DND-41 (cell line): ENCODE data around the gene KNDC1.

Experiments used
- ATAC-seq: fragments of 200-7000 bp; cut with Tn5 transposase; 3 replicates; pipeline ENCODE4 v1.9.1; 2021; ENCODE audit warnings: low read depth; ENCODE audit not compliant: insufficient read depth
- DNase-seq: peaks from one replicate; pipeline ENCODE4 v3.0.0-alpha.2; 2020
- H2AFZ ChIP-seq: 2 replicates; pipeline ENCODE4 v1.6.0; 2012; ENCODE audit warnings: low read depth, low read length
- H3K27ac ChIP-seq: 2 replicates; pipeline ENCODE4 v1.5.1; 2012; ENCODE audit warnings: low read length, inconsistent platforms
- H3K27me3 ChIP-seq: fragments of 200-600 bp; sonication (generic); 2 replicates; pipeline ENCODE4 v1.6.0; 2012; ENCODE audit warnings: low read length, mild to moderate bottlenecking, inconsistent platforms; ENCODE audit not compliant: insufficient read depth, poor library complexity
- H3K36me3 ChIP-seq: 2 replicates; pipeline ENCODE4 v1.5.1; 2012; ENCODE audit warnings: low read length, inconsistent platforms; ENCODE audit not compliant: insufficient read depth
- H3K4me1 ChIP-seq: 2 replicates; pipeline ENCODE4 v1.5.1; 2012; ENCODE audit warnings: mild to moderate bottlenecking, low read length; ENCODE audit not compliant: insufficient read depth
- H3K4me2 ChIP-seq: 2 replicates; pipeline ENCODE4 v1.6.0; 2012; ENCODE audit warnings: mild to moderate bottlenecking, moderate library complexity, low read length, inconsistent platforms; ENCODE audit not compliant: insufficient read depth
- H3K4me3 ChIP-seq, 2 experiments: fragments of 200-600 bp in 1 of 2; shearing (Covaris generic) in 1 of 2; 2 replicates each; pipeline ENCODE4 v1.5.1; 2012 to 2016; ENCODE audit warnings: inconsistent platforms in 2 of 2, low read length in 2 of 2, mild to moderate bottlenecking in 2 of 2, low read depth in 1 of 2, moderate library complexity in 1 of 2
- H3K79me2 ChIP-seq: 2 replicates; pipeline ENCODE4 v1.6.0; 2012; ENCODE audit warnings: low read length, inconsistent platforms; ENCODE audit not compliant: insufficient read depth
- H3K9ac ChIP-seq: 2 replicates; pipeline ENCODE4 v1.6.0; 2012; ENCODE audit warnings: low read depth, mild to moderate bottlenecking, inconsistent platforms, low read length, moderate library complexity
- H3K9me3 ChIP-seq: 2 replicates; pipeline ENCODE4 v1.5.1; 2012; ENCODE audit warnings: low read length, moderate library complexity, mild to moderate bottlenecking, inconsistent platforms; ENCODE audit not compliant: insufficient read depth, severe bottlenecking
- H4K20me1 ChIP-seq: 2 replicates; pipeline ENCODE4 v1.6.0; 2012; ENCODE audit warnings: low read length; ENCODE audit not compliant: insufficient read depth
- CTCF ChIP-seq: IDR thresholded peaks from 2 replicates; pipeline ENCODE4 v1.5.1; 2012; ENCODE audit warnings: borderline replicate concordance, low read length, moderate library complexity, mild to moderate bottlenecking; ENCODE audit not compliant: poor library complexity, severe bottlenecking; ENCODE audit errors: extremely low read depth
- EZH2 ChIP-seq: IDR thresholded peaks from 3 replicates; pipeline ENCODE4 v1.6.1; 2012; ENCODE audit warnings: borderline replicate concordance, low read depth, mild to moderate bottlenecking, moderate library complexity, low read length, inconsistent platforms; ENCODE audit not compliant: severe bottlenecking

KNDC1 gene

GRCh38 chr10:133141144-133141957, 18.7 kb upstream of the KNDC1 start:
- ATAC-seq (no peak), DNase-seq (no peak)
- no peak overlapping the region for H3K4me3 ChIP-seq
- no peaks in the 10 kb centered on the region; the same call in 1 of the 2 replicates for H4K20me1 ChIP-seq
- H3K36me3 ChIP-seq = no peaks in the 10 kb centered on the region
- H3K27ac ChIP-seq = no peak overlapping the region
- H3K27me3 ChIP-seq = peaks cover 3% of the 10 kb centered on the region
- H3K9ac ChIP-seq = no peak overlapping the region
- H3K9me3 ChIP-seq = no peaks in the 10 kb centered on the region
- H3K79me2 ChIP-seq = no peaks in the 10 kb centered on the region
- H3K4me2 ChIP-seq = no peak overlapping the region
- TF ChIP-seq CTCF (no peak), EZH2 (no peak)
- no peaks in the 10 kb centered on the region for H3K4me1 ChIP-seq
- H2AFZ ChIP-seq = no peak overlapping the region

GRCh38 chr10:133141958-133142340, 18.1 kb upstream of the KNDC1 start:
- TF ChIP-seq CTCF = no peak
- no peak for TF ChIP-seq EZH2
- DNase-seq (no peak), ATAC-seq (no peak)
- Histone ChIP-seq H4K20me1 (no peaks in the 10 kb centered on the region; the same call in 1 of the 2 replicates), H3K4me2 (no peak overlapping the region), H3K27ac (no peak overlapping the region), H2AFZ (no peak overlapping the region), H3K4me3 (no peak overlapping the region), H3K9me3 (no peaks in the 10 kb centered on the region), H3K9ac (no peak overlapping the region), H3K4me1 (no peaks in the 10 kb centered on the region), H3K79me2 (no peaks in the 10 kb centered on the region), H3K27me3 (peaks cover 7% of the 10 kb centered on the region), H3K36me3 (no peaks in the 10 kb centered on the region)

- DNase-seq = no peak
- H3K4me2 ChIP-seq = no peak overlapping the region
- H3K4me1 ChIP-seq = no peaks in the 10 kb centered on the region
- no peak overlapping the region for H2AFZ ChIP-seq
- no peaks in the 10 kb centered on the region for H3K36me3 ChIP-seq
- H3K9me3 ChIP-seq = no peaks in the 10 kb centered on the region
- no peak overlapping the region for H3K27ac ChIP-seq
- H3K79me2 ChIP-seq = no peaks in the 10 kb centered on the region
- peaks cover 7% of the 10 kb centered on the region for H3K27me3 ChIP-seq
- no peaks in the 10 kb centered on the region; the same call in 1 of the 2 replicates for H4K20me1 ChIP-seq
- no peak overlapping the region for H3K4me3 ChIP-seq
- no peak for ATAC-seq
- no peak overlapping the region for H3K9ac ChIP-seq
- TF ChIP-seq EZH2 = no peak
- no peak for TF ChIP-seq CTCF
These were observed 17.4 kb upstream of the KNDC1 start for GRCh38 chr10:133142523-133143199.
